HEK293 (cell line): ENCODE results near the gene SLC22A16.
A peak's percentile ranks its signal among the peaks of the same experiment; 100 is the strongest.

Experiments used
- CTCF ChIA-PET: fragments of 350-600 bp; formaldehyde crosslinking; extraction: SDS; loops from one replicate; lab custom pipeline; 2021; ENCODE audit warnings: antibody characterized with exemption; lab: Yijun Ruan, JAX
- POLR2A ChIA-PET: fragments of 300-600 bp; formaldehyde crosslinking; extraction: SDS; loops from one replicate; lab custom pipeline; 2020; ENCODE audit warnings: antibody characterized with exemption, inconsistent platforms; lab: Yijun Ruan, JAX
- H3K27ac ChIP-seq: fragments of 200-500 bp; sonication (Bioruptor generic); 2 replicates; pipeline ENCODE4 v1.5.1; 2014; ENCODE audit warnings: low read depth, low read length, control low read depth, inconsistent platforms; ENCODE audit errors: extremely low read depth
- H3K36me3 ChIP-seq, 2 experiments: fragments of 200-500 bp in 1 of 2; sonication (Bioruptor generic) in 1 of 2; 1 replicate in 1 of 2; 2 replicates in 1 of 2; pipeline ENCODE4 v1.5.1; 2014 to 2017; ENCODE audit warnings: inconsistent platforms in 2 of 2, low read length in 2 of 2; ENCODE audit not compliant: control insufficient read depth in 2 of 2, insufficient read depth in 1 of 2
- H3K4me1 ChIP-seq: fragments of 200-500 bp; sonication (Bioruptor generic); 2 replicates; pipeline ENCODE4 v1.5.1; 2014; ENCODE audit warnings: mild to moderate bottlenecking, low read length, inconsistent platforms; ENCODE audit not compliant: control insufficient read depth, insufficient read depth
- H3K4me3 ChIP-seq: 2 replicates; pipeline ENCODE4 v1.5.1; 2011; ENCODE audit warnings: low read depth, mild to moderate bottlenecking, control low read depth, low read length, moderate library complexity
- H3K9me3 ChIP-seq: fragments of 200-500 bp; sonication (Bioruptor generic); 2 replicates; pipeline ENCODE4 v1.5.1; 2014; ENCODE audit warnings: low read depth, low read length, inconsistent platforms; ENCODE audit not compliant: control insufficient read depth, insufficient read depth
- BCL6B ChIP-seq: fragments of 450-650 bp; formaldehyde crosslinking; IDR thresholded peaks from 2 replicates; pipeline ENCODE4 v1.5.1; 2017; ENCODE audit warnings: missing biosample characterization, missing genetic modification characterization
- GLIS1 ChIP-seq: fragments of 450-650 bp; formaldehyde crosslinking; IDR thresholded peaks from 2 replicates; pipeline ENCODE4 v1.5.1; 2016; ENCODE audit warnings: missing biosample characterization, missing genetic modification characterization
- TCF7L2 ChIP-seq: IDR thresholded peaks from 2 replicates; pipeline ENCODE4 v1.6.1; 2011; ENCODE audit warnings: low read depth, mild to moderate bottlenecking, inconsistent platforms, low read length, moderate library complexity, borderline replicate concordance
- ZBTB1 ChIP-seq: fragments of 450-650 bp; formaldehyde crosslinking; IDR thresholded peaks from 2 replicates; pipeline ENCODE4 v1.5.1; 2016; ENCODE audit warnings: missing biosample characterization, missing genetic modification characterization
- ZBTB10 ChIP-seq: fragments of 450-650 bp; formaldehyde crosslinking; IDR thresholded peaks from 2 replicates; pipeline ENCODE4 v1.5.1; 2016; ENCODE audit warnings: missing biosample characterization, missing genetic modification characterization
- ZBTB21 ChIP-seq: fragments of 450-650 bp; formaldehyde crosslinking; IDR thresholded peaks from 2 replicates; pipeline ENCODE4 v1.5.1; 2017; ENCODE audit warnings: missing biosample characterization, missing genetic modification characterization
- ZBTB48 ChIP-seq: fragments of 450-650 bp; formaldehyde crosslinking; IDR thresholded peaks from 2 replicates; pipeline ENCODE4 v1.5.1; 2016; ENCODE audit warnings: missing biosample characterization, missing genetic modification characterization
- ZFP3 ChIP-seq: fragments of 450-650 bp; formaldehyde crosslinking; IDR thresholded peaks from 2 replicates; pipeline ENCODE4 v1.5.1; 2016; ENCODE audit warnings: low read depth, missing biosample characterization, missing genetic modification characterization
- ZIC2 ChIP-seq: fragments of 450-650 bp; formaldehyde crosslinking; IDR thresholded peaks from 2 replicates; pipeline ENCODE4 v1.5.1; 2016; ENCODE audit warnings: missing biosample characterization, missing genetic modification characterization
- ZNF174 ChIP-seq: fragments of 450-650 bp; formaldehyde crosslinking; IDR thresholded peaks from 2 replicates; pipeline ENCODE4 v1.5.0; 2017; ENCODE audit warnings: missing biosample characterization, mild to moderate bottlenecking, missing genetic modification characterization
- ZNF211 ChIP-seq: fragments of 450-650 bp; formaldehyde crosslinking; IDR thresholded peaks from 2 replicates; pipeline ENCODE4 v1.5.1; 2016; ENCODE audit warnings: low read depth, missing biosample characterization, missing genetic modification characterization
- ZNF223 ChIP-seq: fragments of 450-650 bp; formaldehyde crosslinking; IDR thresholded peaks from 2 replicates; pipeline ENCODE4 v1.5.1; 2016; ENCODE audit warnings: missing biosample characterization, missing genetic modification characterization
- ZNF626 ChIP-seq: fragments of 450-650 bp; sonication (Bioruptor Pico); formaldehyde crosslinking; IDR thresholded peaks from 2 replicates; pipeline ENCODE4 v1.5.1; 2018; ENCODE audit warnings: missing biosample characterization, missing genetic modification characterization, inconsistent platforms
- ZNF670 ChIP-seq: fragments of 450-650 bp; formaldehyde crosslinking; IDR thresholded peaks from 2 replicates; pipeline ENCODE4 v1.5.1; 2016; ENCODE audit warnings: missing biosample characterization, missing genetic modification characterization, low read depth
- ZNF785 ChIP-seq: fragments of 450-650 bp; formaldehyde crosslinking; IDR thresholded peaks from 2 replicates; pipeline ENCODE4 v1.5.1; 2016; ENCODE audit warnings: missing biosample characterization, missing genetic modification characterization
- ZNF791 ChIP-seq: fragments of 450-650 bp; formaldehyde crosslinking; IDR thresholded peaks from 2 replicates; pipeline ENCODE4 v1.5.1; 2016; ENCODE audit warnings: missing biosample characterization, missing genetic modification characterization
- ZSCAN16 ChIP-seq: fragments of 450-650 bp; formaldehyde crosslinking; IDR thresholded peaks from 2 replicates; pipeline ENCODE4 v1.5.1; 2016; ENCODE audit warnings: missing biosample characterization, missing genetic modification characterization
- TF ChIP-seq, protein P1 (sequence below): fragments of 450-650 bp; IDR thresholded peaks from 2 replicates; pipeline ENCODE4 v1.5.1; 2018; ENCODE audit warnings: missing biosample characterization, missing genetic modification characterization
- TF ChIP-seq, protein P2 (sequence below): fragments of 450-650 bp; formaldehyde crosslinking; IDR thresholded peaks from 2 replicates; pipeline ENCODE4 v1.5.1; 2017; ENCODE audit warnings: missing biosample characterization, missing genetic modification characterization
- TF ChIP-seq, protein P3 (sequence below): fragments of 450-650 bp; formaldehyde crosslinking; IDR thresholded peaks from 2 replicates; pipeline ENCODE4 v1.5.1; 2016; ENCODE audit warnings: missing biosample characterization, missing genetic modification characterization

Gene SLC22A16

DNA sequence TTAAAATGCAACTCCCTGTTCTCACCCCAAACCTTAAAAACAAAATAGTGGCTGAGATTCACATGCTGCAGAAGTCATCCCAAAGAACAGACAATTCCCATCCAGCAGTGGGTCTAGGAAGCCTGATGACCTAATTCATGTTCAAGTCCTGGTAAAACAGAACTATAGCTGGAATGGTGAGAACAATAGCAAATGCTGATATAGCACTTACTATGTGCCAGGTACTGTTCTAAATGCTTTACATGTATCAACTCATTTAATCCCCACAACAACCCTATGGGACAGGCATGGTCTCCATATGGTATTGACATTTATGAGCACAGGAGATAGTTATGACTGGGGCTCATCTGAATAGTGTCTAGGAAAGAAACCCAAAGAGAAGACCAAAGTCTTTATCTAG lies 66.6 kb downstream of the SLC22A16 start (continued):
- TF ChIP-seq BCL6B (tag by site-specific recombination) (no peak), ZBTB21 (no peak), ZNF791 (no peak), ZBTB1 (no peak)
- TF ChIP-seq, all 188 proteins: peak for 0

DNA sequence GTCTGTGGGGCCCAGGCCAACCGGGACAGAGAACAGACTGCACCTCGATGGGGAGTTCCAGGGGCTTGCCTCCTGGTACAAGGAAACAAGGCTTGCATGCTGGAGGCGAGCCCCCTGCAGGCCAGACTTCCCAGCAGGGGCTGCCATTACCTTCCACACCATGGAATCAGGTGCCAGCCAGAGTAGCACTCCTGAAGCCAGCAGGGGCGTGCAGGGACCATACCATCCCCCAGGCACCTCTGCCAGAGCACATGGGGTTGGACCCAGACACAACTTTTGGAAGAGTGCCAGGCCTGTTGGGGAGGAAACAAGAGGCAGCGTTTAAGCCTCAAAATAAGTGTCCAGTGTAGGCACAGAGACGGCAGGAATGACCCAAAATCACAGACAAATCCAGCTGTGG lies 67.5 kb downstream of the SLC22A16 start:
- no peak overlapping the region for H3K4me3 ChIP-seq
- H3K27ac ChIP-seq, result no peak overlapping the region
- no peaks in the 10 kb centered on the region for H3K9me3 ChIP-seq
- CTCF ChIA-PET, result interaction anchor here (0.8 kb wide), 1 partner anchor 17 kb away, joined by 3 read pairs; no protein-coding TSS in a partner anchor
- TF ChIP-seq ZIC2 (tag by site-specific recombination), result peak; percentile 94
- TF ChIP-seq ZBTB10, result no peak
- H3K4me1 ChIP-seq, result no peaks in the 10 kb centered on the region
- H3K36me3 ChIP-seq, result no peaks in the 10 kb centered on the region
- POLR2A ChIA-PET, result no interaction called here

GRCh38 chr6:110404607-110405006 lies 71.8 kb downstream of the SLC22A16 start:
- H3K9me3 ChIP-seq, result no peaks in the 10 kb centered on the region
- no peak overlapping the region for H3K4me3 ChIP-seq
- H3K27ac ChIP-seq, result no peak overlapping the region
- no peaks in the 10 kb centered on the region for H3K4me1 ChIP-seq
- H3K36me3 ChIP-seq, result no peaks in the 10 kb centered on the region
- ChIA-PET CTCF (interaction anchor here (0.6 to 4.5 kb wide), 3 partner anchors 13 to 190 kb away, joined by 3 to 21 read pairs (median 4); no protein-coding TSS in a partner anchor), POLR2A (no interaction called here)
- TF ChIP-seq, protein P1, sequence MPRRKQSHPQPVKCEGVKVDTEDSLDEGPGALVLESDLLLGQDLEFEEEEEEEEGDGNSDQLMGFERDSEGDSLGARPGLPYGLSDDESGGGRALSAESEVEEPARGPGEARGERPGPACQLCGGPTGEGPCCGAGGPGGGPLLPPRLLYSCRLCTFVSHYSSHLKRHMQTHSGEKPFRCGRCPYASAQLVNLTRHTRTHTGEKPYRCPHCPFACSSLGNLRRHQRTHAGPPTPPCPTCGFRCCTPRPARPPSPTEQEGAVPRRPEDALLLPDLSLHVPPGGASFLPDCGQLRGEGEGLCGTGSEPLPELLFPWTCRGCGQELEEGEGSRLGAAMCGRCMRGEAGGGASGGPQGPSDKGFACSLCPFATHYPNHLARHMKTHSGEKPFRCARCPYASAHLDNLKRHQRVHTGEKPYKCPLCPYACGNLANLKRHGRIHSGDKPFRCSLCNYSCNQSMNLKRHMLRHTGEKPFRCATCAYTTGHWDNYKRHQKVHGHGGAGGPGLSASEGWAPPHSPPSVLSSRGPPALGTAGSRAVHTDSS (tag by site-specific recombination), result no peak
- no peak for TF ChIP-seq TCF7L2
- no peak for TF ChIP-seq ZSCAN16
- no peak for TF ChIP-seq ZNF223 (tag by site-specific recombination)
- no peak for TF ChIP-seq ZNF626
- TF ChIP-seq ZBTB48 (tag by site-specific recombination), result no peak
- TF ChIP-seq ZNF670, result no peak
- no peak for TF ChIP-seq GLIS1
- TF ChIP-seq ZNF785 (tag by site-specific recombination), result no peak
- TF ChIP-seq, protein P2, sequence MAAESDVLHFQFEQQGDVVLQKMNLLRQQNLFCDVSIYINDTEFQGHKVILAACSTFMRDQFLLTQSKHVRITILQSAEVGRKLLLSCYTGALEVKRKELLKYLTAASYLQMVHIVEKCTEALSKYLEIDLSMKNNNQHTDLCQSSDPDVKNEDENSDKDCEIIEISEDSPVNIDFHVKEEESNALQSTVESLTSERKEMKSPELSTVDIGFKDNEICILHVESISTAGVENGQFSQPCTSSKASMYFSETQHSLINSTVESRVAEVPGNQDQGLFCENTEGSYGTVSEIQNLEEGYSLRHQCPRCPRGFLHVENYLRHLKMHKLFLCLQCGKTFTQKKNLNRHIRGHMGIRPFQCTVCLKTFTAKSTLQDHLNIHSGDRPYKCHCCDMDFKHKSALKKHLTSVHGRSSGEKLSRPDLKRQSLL (tag by site-specific recombination), result no peak
- TF ChIP-seq, protein P3, sequence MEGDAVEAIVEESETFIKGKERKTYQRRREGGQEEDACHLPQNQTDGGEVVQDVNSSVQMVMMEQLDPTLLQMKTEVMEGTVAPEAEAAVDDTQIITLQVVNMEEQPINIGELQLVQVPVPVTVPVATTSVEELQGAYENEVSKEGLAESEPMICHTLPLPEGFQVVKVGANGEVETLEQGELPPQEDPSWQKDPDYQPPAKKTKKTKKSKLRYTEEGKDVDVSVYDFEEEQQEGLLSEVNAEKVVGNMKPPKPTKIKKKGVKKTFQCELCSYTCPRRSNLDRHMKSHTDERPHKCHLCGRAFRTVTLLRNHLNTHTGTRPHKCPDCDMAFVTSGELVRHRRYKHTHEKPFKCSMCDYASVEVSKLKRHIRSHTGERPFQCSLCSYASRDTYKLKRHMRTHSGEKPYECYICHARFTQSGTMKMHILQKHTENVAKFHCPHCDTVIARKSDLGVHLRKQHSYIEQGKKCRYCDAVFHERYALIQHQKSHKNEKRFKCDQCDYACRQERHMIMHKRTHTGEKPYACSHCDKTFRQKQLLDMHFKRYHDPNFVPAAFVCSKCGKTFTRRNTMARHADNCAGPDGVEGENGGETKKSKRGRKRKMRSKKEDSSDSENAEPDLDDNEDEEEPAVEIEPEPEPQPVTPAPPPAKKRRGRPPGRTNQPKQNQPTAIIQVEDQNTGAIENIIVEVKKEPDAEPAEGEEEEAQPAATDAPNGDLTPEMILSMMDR (tag by site-specific recombination), result no peak
- TF ChIP-seq ZNF174 (tag by site-specific recombination), result no peak
- no peak for TF ChIP-seq ZFP3 (tag by site-specific recombination)
- no peak for TF ChIP-seq ZNF211 (tag by site-specific recombination)
